Sigmoid colon (tissue), 4 donors: ENCODE results near the gene IGSF10.

ENCODE experiments used
- EP300 ChIP-seq, 4 donors: sonication (generic); formaldehyde crosslinking; IDR thresholded peaks; one replicate each; pipeline ENCODE4 v1.6.1; 2017; ENCODE audit warnings: antibody characterized with exemption in 4 of 4
- POLR2A ChIP-seq, 2 donors: fragments of 450-650 bp; IDR thresholded peaks; one replicate each; pipeline ENCODE4 v1.6.1; 2016; ENCODE audit warnings: antibody characterized with exemption in 2 of 2, mild to moderate bottlenecking in 2 of 2, moderate library complexity in 2 of 2
- POLR2AphosphoS5 ChIP-seq, 4 donors: sonication (generic); formaldehyde crosslinking; IDR thresholded peaks; one replicate each; pipeline ENCODE4 v1.6.1; 2017; ENCODE audit warnings: antibody characterized with exemption in 4 of 4
- TF ChIP-seq, protein P1 (sequence below), 4 experiments: fragments of 450-650 bp in 3 of 4; fragments of 200-600 bp in 1 of 4; IDR thresholded peaks; one replicate each; pipeline ENCODE4 v1.5.1; 2016 to 2019; ENCODE audit warnings: antibody characterized with exemption in 4 of 4, mild to moderate bottlenecking in 3 of 4, moderate library complexity in 2 of 4

DNA sequence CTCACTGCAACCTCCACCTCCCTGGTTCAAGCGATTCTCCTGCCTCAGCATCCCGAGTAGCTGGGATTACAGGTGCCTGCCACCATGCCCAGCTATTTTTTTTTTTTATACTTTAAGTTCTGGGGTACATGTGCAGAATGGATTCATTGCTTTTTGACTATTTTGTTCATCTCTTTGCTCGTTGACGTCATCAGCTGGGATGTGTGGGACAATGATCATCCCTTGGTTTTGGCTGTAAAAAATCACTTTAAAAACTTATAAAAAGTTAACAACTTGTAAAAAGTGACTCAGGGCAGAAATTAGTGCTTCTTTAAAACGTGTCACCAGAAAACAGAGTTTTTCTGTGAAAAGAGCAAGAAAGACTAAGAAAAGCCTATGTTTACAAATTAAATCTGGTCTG lies 37.8 kb downstream of the IGSF10 start:
- TF ChIP-seq POLR2AphosphoS5 (IDR thresholded peaks at IDR 0.05) = no peak
- no peak for TF ChIP-seq POLR2A (IDR thresholded peaks at IDR 0.05)
- TF ChIP-seq, protein P1, sequence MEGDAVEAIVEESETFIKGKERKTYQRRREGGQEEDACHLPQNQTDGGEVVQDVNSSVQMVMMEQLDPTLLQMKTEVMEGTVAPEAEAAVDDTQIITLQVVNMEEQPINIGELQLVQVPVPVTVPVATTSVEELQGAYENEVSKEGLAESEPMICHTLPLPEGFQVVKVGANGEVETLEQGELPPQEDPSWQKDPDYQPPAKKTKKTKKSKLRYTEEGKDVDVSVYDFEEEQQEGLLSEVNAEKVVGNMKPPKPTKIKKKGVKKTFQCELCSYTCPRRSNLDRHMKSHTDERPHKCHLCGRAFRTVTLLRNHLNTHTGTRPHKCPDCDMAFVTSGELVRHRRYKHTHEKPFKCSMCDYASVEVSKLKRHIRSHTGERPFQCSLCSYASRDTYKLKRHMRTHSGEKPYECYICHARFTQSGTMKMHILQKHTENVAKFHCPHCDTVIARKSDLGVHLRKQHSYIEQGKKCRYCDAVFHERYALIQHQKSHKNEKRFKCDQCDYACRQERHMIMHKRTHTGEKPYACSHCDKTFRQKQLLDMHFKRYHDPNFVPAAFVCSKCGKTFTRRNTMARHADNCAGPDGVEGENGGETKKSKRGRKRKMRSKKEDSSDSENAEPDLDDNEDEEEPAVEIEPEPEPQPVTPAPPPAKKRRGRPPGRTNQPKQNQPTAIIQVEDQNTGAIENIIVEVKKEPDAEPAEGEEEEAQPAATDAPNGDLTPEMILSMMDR (IDR thresholded peaks at IDR 0.05) = no peak
- TF ChIP-seq EP300 (IDR thresholded peaks at IDR 0.05) = no peak
